Measurements from ENCODE around the gene MBNL1.

MBNL1 gene

DNA sequence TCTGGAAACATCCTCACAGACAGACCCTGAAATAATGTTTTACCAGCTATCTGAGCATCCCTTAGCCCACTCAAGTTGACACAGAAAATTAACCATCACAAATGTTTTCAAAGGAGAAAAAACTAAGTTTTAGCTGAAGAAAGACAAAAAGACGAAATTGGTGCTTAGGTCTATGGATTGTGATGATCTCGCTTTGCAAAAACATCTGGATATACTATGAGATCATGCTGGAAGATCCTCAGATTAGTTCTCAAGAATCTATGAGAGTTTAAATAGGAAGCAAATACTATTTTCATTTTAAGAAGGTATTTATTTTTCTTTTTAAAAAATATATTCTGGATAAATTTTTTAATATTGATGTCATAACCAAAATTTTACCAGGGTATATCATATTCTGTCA lies 42.6 kb upstream of the MBNL1 start:
- Histone ChIP-seq H3K36me3 (no peaks in the 10 kb centered on the region), H3K9me3 (no peaks in the 10 kb centered on the region), H3K27me3 (no peaks in the 10 kb centered on the region), H3K4me3 (no peak overlapping the region), H3K27ac (peak overlapping the region; percentile 78), H3K4me1 (peaks cover 0 to 64% (median 15%) of the 10 kb centered on the region in 4 donors)
- DNase-seq: no peak
- intact Hi-C loops (cut with DNase I; ENCODE audit: low total_unique reads): no loop called here
- TF ChIP-seq CTCF (IDR thresholded peaks at IDR 0.05): no peak

GRCh38 chr3:152227027-152227426 lies 41.7 kb upstream of the MBNL1 start:
- Histone ChIP-seq H3K9me3 (no peaks in the 10 kb centered on the region), H3K4me3 (no peak overlapping the region), H3K36me3 (no peaks in the 10 kb centered on the region), H3K27me3 (no peaks in the 10 kb centered on the region), H3K4me1 (peaks cover 0 to 55% (median 8%) of the 10 kb centered on the region in 4 donors), H3K27ac (peak overlapping the region in 1 of 2 donors; percentile 78)
- TF ChIP-seq CTCF (IDR thresholded peaks at IDR 0.05): no peak
- intact Hi-C loops (cut with DNase I; ENCODE audit: low total_unique reads): no loop called here
- DNase-seq: no peak

DNA sequence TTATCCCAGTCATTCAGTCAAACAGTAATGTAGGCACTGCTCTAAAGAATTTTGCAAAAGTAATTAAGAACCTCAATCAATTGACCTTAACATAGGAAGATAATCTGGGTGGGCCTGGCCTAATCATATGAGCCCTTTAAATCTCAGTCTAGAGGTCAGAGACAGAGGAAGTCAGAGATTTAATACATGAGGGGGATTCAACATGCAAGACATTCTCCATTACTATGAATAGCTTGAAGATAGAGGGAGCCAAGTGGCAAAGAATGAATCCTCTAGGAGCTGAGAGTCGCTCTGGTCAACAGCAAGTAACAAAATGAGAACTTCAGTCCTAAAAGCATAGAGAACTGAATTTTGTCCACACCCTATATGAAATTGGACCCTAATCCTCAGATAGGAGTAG lies 39.0 kb upstream of the MBNL1 start:
- intact Hi-C loops (cut with DNase I; ENCODE audit: low total_unique reads): no loop called here
- no peak for TF ChIP-seq CTCF (IDR thresholded peaks at IDR 0.05)
- Histone ChIP-seq H3K9me3 (no peaks in the 10 kb centered on the region), H3K36me3 (no peaks in the 10 kb centered on the region), H3K27ac (no peak overlapping the region), H3K4me1 (peaks cover 0 to 52% (median 5%) of the 10 kb centered on the region in 4 donors), H3K27me3 (no peaks in the 10 kb centered on the region), H3K4me3 (no peak overlapping the region)
- no peak for DNase-seq

- H3K9me3 ChIP-seq: no peaks in the 10 kb centered on the region
- no peaks in the 10 kb centered on the region for H3K36me3 ChIP-seq
- no peak overlapping the region for H3K4me3 ChIP-seq
- no peak overlapping the region for H3K27ac ChIP-seq
- peaks cover 0 to 52% (median 6%) of the 10 kb centered on the region in 4 donors for H3K4me1 ChIP-seq
- TF ChIP-seq CTCF (IDR thresholded peaks at IDR 0.05): no peak
- no peaks in the 10 kb centered on the region for H3K27me3 ChIP-seq
- no peak for DNase-seq
- intact Hi-C loops (cut with DNase I; ENCODE audit: low total_unique reads): no loop called here
Observed at GRCh38 chr3:152230370-152230769, 38.4 kb upstream of the MBNL1 start.

GRCh38 chr3:152232001-152232400 lies 36.7 kb upstream of the MBNL1 start:
- no peak for DNase-seq
- intact Hi-C loops (cut with DNase I; ENCODE audit: low total_unique reads): no loop called here
- H3K4me1 ChIP-seq: peaks cover 0 to 51% (median 4%) of the 10 kb centered on the region in 4 donors
- TF ChIP-seq CTCF (IDR thresholded peaks at IDR 0.05): no peak
- H3K27ac ChIP-seq: no peak overlapping the region
- no peak overlapping the region for H3K4me3 ChIP-seq
- H3K36me3 ChIP-seq: no peaks in the 10 kb centered on the region
- H3K9me3 ChIP-seq: no peaks in the 10 kb centered on the region
- no peaks in the 10 kb centered on the region for H3K27me3 ChIP-seq

DNA sequence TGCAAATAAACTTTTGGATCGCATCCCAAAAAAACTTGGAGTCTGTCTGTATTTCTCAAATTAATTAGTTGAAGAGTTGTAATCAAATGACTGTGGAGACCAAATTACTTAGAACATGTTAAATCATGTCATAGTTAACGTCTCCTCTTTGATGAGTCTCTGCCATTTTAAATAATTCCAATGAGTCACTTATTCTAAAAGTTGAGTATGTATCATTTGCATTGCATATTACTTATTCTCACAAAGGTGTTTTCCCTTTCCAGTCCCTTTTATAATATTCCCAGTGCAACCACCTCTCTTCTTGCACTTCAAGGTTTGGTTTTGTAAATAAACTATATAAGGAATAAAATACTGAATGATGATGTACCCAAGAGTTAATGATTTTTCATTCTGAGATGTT lies 36.0 kb upstream of the MBNL1 start:
- no peak for DNase-seq
- no peak overlapping the region for H3K4me3 ChIP-seq
- intact Hi-C loops (cut with DNase I; ENCODE audit: low total_unique reads): no loop called here
- no peak overlapping the region for H3K27ac ChIP-seq
- H3K4me1 ChIP-seq: peaks cover 0 to 51% (median 4%) of the 10 kb centered on the region in 4 donors
- H3K9me3 ChIP-seq: no peaks in the 10 kb centered on the region
- no peak for TF ChIP-seq CTCF (IDR thresholded peaks at IDR 0.05)
- no peaks in the 10 kb centered on the region for H3K27me3 ChIP-seq
- H3K36me3 ChIP-seq: no peaks in the 10 kb centered on the region
